ENCODE results near the gene CAPZA1.

Gene CAPZA1

DNA sequence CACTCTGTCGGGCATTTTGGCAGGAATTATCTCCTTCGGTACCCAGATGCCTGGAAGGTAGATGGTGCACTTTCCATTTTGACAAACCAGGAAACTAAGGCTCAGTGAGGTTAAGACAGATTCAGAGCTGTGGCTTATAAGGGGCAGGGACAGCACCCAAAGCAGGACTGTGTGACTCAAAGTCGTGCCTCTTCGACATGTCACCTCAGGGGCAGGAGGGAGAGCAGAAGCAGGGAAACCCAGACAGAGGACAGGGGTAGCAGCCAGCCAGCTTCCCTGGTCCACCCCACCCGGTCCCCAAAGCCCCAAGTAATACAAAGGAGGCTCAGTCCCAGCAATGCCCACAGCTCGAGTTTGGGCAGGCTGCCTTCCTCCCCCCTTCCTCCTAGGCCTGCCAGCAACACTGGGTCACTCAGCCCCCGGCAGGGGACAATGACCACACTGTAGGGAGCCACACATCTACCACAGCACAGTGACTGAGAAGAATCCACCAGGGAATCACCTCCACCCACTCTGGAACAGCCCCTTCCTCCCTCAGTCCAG lies 84.8 kb downstream of the CAPZA1 start:
- no peak for DNase-seq (ENCODE audit: low read depth)
- H3K4me3 ChIP-seq (replicated peaks; ENCODE audit: low read depth, low read length): peak overlapping the region; percentile 95
- TF ChIP-seq, protein P1, sequence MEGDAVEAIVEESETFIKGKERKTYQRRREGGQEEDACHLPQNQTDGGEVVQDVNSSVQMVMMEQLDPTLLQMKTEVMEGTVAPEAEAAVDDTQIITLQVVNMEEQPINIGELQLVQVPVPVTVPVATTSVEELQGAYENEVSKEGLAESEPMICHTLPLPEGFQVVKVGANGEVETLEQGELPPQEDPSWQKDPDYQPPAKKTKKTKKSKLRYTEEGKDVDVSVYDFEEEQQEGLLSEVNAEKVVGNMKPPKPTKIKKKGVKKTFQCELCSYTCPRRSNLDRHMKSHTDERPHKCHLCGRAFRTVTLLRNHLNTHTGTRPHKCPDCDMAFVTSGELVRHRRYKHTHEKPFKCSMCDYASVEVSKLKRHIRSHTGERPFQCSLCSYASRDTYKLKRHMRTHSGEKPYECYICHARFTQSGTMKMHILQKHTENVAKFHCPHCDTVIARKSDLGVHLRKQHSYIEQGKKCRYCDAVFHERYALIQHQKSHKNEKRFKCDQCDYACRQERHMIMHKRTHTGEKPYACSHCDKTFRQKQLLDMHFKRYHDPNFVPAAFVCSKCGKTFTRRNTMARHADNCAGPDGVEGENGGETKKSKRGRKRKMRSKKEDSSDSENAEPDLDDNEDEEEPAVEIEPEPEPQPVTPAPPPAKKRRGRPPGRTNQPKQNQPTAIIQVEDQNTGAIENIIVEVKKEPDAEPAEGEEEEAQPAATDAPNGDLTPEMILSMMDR (IDR thresholded peaks at IDR 0.05; ENCODE audit: low read length, missing control alignments): no peak

DNA sequence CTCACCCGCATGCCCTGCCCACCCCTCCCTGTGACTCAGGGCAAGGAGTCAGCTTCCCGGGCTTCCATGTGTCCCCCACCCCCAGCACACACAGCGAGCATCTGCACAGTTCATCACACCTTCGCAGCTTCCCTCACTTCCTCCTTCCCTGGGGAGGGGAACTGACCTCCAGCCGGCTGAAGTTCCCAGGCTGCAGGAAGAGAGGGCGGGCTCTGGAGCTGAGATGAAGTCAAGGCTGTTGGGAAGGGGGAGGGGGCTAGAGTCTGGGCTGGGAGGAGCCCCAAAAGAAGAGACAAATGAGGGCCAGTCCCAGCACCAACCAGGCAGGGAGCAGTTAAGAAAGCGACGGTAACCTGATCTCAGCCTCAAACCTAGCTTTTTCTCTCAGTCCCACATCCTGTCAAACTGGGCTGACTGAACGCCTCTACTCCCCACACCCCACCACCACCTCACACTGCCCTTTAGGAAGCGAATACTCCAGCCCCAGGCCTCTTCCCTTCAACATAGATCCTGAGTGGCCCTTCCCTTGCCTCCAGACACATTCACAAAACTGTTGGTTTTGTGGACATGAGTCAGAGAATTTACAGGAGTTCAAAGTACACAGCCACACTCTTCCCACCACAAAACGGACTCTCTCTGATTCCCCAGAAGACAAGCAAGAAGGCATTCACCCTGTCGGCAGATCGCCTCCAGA lies 85.4 kb downstream of the CAPZA1 start:
- peak overlapping the region; percentile 95 for H3K4me3 ChIP-seq (replicated peaks; ENCODE audit: low read depth, low read length)
- TF ChIP-seq, protein P1 (IDR thresholded peaks at IDR 0.05; ENCODE audit: low read length, missing control alignments): no peak
- DNase-seq (ENCODE audit: low read depth): peak; percentile 96

DNA sequence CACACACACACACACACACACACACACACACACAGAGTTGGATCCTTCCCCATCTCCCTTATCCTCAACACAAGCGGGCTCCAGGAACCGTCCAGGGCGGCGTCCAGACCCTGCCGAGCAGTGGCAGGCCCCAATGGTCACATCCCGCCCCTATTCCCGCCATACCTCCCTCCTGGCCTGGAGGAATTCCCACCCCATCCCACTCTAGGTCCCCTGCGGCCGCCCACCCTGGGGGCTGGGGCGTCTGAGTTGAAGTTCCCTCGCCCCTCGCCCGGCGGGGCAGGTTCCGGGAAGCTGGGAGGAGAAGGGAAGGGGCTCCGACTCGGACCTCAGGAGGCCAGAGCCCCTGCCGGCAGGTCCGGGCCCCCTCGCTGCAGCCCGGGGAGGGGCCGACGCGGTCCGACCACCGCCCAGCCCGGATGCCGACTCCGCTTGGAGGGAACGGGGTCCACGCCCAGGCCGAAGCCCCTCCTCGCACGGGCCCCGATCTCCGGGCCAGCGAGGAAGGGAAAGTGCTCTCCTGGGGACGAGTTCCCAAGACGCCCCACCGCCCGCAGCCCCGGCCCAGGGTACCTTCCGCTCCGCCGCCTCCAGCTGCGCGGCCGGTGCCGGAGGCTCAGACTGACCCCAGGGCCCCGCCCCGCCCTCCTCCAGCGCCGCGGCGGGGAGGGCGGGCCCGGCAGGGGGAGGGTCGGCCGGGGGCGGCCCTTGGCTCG lies 87.0 kb downstream of the CAPZA1 start, which contains the start of gene RHOC:
TSS of gene RHOC (minus strand) at position 623 of the 716 bp plus-strand sequence. CDS start 3,328 bp downstream, outside the sequence.
- DNase-seq (ENCODE audit: low read depth): peak; percentile 42
- TF ChIP-seq, protein P1 (IDR thresholded peaks at IDR 0.05; ENCODE audit: low read length, missing control alignments): no peak
- peak within 1 kb of the TSS; percentile 95 for H3K4me3 ChIP-seq (replicated peaks; ENCODE audit: low read depth, low read length)

DNA sequence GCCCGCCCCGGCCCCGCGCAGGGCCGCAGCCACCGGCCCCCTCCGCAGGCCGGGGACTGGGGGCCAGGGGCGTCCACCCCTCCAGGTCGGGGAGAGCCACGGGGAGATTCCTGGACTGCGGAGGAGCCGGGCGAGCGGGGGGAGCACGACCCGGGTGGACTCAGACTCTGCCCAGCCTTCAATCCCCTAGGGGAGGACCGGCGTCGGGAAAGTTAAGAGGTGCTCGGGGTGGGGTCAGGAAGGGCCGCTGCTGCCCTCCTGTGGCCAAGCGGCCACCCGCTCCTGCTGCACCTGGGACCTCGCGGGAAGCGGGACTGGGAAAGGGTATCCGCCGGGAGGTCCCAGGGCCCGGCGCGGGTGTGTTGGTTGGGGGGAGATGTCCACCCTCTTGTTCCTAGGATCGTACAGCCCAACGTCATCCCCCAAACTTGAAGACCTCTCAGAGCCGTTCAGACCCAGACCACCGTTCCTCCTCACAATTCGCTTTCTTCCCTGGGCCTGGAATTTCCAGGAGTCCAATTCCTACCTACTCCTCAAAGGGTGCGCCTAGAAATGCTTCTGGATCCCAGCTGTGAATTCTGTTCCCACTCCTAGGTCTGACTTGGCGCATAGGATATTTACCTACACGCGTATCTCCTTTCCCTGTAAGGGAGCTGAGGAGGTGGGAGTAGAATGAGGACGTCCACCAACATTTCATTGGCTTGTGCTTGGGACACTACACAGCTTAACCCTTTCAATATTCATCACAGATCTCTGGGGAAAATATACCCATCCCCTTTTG lies 87.8 kb downstream of the CAPZA1 start:
- H3K4me3 ChIP-seq (replicated peaks; ENCODE audit: low read depth, low read length): peak overlapping the region; percentile 95
- DNase-seq (ENCODE audit: low read depth): peak; percentile 92
- TF ChIP-seq, protein P1 (IDR thresholded peaks at IDR 0.05; ENCODE audit: low read length, missing control alignments): peak; percentile 79

DNA sequence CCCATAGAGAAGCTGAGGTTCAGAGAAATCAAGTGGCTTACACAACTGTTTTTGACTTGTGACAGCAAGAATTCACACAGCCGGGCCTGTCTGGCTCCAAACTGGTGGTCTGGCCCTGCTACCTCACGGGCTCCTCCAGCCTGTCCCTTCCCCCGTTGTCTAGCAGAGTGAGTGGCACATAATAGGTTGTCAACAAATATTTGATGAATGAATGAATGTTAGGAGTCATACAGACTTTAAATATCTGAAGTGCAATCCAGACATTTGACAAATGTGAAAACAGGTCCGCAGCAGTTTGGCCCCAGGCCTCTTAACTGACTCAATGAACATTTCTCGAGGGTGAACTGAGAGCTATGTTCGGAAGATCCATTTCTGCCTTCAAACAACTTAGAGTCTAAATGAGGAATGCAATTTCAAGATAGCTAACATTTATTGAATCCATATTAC lies 88.4 kb downstream of the CAPZA1 start:
- H3K4me3 ChIP-seq (replicated peaks; ENCODE audit: low read depth, low read length): no peak overlapping the region

DNA sequence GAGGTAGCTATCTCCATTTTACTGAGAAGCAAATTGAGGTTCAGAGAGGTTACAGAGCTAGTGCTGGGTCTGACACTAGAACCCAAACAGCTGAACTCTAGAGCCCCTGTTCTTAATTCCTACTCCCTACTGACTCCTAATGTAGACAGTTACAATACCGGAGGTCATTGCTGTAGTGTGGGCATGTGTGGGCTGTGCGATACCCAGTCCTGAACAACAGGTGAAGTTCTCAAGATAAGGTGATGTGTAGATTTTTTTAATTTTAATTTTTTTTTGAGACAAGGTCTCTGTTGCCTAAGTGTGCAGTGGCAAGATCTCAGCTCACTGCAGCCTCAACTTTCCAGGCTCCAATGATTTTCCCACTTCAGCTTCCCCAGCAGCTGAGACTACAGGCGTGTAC lies 88.9 kb downstream of the CAPZA1 start:
- no peak for DNase-seq (ENCODE audit: low read depth)
- TF ChIP-seq, protein P1 (IDR thresholded peaks at IDR 0.05; ENCODE audit: low read length, missing control alignments): no peak
- no peak overlapping the region for H3K4me3 ChIP-seq (replicated peaks; ENCODE audit: low read depth, low read length)

More for the DNA sequence above, 88.4 kb downstream of the CAPZA1 start:
- no peak for DNase-seq (ENCODE audit: low read depth)
- TF ChIP-seq, protein P1 (IDR thresholded peaks at IDR 0.05; ENCODE audit: low read length, missing control alignments): no peak

Measured in fibroblast of pulmonary artery (primary cell).